GM19238 (cell line): ENCODE data around the gene NOL11.
"Not testable (repeated sequence)": the region's sequence is repeated elsewhere in the genome, so short reads cannot be mapped to it uniquely, and the experiment has no call there.

Experiments used
- DNase-seq: peaks from one replicate; pipeline ENCODE4 v3.0.0; 2011; ENCODE audit warnings: low spot score; ENCODE audit not compliant: insufficient read length

NOL11 gene

DNA sequence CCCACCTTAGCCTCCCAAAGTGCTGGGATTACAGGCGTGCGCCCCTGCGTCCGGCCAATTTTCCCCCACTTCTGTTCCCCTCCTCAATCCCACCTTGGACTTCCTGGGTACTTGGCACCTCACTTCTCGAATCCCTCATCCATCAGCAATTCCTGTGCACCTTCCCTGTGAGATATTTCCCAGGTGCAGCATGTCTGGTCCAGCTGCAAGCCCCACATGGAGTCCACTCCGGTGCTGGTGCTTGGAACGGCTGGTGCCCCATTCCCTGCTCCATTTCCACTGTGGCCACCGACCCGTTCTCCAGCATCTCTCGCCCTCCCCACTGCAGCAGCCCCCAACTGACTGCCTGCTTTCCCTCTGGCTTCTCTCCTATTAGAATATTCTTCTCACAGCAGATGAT, 35.3 kb downstream of the NOL11 start:
- no peak for DNase-seq

DNA sequence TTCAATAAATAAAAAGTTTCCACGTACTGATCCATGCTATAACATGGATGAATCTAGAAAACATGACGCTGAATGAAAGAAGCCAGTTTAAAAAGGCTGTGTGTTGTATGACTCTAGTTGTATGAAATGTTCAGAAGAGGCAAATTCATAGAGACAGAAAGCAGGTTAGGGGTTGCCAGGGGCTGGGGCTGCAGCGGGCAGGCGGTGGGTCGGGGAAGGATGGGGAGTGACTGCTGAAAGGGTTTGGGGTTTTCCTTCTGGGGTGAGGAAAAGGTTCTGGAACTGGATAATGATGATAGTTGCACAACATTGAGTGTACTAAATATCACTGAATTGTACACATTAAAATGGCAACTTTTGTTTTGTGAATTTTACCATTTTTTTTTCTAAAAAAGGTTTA, 36.3 kb downstream of the NOL11 start:
- DNase-seq = no peak

DNA sequence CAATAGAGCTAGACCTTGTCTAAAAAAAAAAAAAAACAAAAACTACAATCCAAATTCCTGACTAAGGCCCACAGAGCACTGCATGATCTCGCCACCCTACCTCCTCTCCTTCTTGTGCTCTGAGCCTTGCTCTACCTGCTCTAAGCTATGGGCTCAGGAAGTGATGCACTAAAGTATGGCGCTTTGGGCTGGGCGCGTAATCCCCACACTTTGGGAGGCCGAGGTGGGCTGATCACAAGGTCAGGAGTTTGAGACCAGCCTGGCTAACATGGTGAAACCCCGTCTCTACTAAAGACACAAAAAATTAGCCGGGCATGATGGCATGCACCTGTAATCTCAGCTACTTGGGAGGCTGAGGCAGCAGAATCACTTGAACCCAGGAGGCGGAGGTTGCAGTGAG, 37.0 kb downstream of the NOL11 start:
- DNase-seq = not testable (repeated sequence)

DNA sequence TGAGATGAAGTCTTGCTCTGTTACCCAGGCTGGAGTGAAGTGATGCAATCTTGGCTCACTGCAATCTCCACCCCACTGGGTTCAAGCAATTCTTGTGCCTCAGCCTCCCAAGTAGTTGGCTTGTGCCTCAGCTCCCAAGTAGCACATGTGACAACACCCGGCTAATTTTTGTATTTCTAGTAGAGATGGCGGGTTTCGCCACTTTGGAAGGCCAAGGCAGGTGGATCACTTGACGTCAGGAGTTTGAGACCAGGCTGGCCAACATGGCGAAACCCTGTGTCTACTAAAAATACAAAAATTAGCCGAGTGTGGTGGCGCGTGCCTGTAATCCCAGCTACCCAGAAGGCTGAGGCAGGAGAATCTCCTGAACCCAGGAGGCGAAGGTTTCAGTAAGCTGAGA, 39.0 kb downstream of the NOL11 start:
- DNase-seq = not testable (repeated sequence)

DNA sequence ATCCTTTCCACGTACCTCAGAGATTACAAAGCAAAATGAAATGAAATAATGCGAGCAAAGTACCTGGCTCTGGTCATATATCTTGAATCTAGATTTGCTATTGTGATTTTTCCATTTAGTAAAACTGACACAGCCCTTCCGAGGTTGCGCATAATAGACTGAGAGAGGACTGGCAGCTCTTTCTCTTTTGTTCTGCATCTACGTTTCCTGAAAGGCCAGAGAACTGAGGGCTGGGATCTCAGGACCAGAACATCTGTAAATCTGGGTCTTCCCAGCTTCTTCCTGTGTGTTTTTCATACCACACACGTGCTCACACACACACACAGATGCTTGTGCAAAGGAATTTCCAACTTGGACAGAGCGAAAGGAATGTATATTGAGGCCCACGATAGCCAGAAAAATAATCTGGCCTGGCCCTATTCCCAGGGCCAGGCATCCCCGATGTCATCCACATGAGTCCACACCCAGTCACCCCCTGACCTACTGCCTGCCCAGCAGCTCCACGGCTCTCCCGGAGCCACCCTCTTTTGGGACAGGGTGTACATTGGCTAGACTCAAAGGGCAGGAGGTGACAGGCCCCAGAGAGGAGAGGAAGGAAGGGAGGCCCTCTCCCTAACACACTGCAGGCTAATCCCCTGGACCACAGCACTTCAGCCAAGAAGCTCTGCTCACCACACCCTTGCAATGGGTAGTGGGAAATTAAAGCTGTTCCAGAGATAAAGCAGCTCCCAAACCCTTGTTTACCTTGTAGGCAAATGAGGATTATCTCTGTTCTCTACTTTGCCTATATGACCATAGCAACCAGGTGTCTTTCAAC, 41.8 kb downstream of the NOL11 start:
- no peak for DNase-seq

DNA sequence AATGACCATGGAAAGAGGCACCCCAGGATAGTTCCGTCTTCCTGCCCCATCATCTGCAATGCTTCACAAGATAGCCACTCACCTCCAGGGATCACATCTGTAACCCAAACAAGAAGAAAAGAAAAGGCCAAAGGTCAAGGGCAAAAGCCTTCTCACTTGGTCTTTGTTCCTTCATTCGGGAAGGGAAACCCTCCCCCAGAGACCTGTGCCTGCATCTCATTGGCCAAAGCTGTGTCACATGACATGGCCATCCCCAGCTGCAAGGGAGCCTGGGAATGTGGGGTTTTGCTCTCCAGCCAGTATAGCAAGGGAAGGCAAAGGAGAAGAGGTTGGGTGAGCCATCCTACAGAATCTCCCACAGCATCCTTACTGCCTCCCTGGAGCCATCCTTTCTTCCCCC, 47.9 kb downstream of the NOL11 start:
- DNase-seq = no peak

DNA sequence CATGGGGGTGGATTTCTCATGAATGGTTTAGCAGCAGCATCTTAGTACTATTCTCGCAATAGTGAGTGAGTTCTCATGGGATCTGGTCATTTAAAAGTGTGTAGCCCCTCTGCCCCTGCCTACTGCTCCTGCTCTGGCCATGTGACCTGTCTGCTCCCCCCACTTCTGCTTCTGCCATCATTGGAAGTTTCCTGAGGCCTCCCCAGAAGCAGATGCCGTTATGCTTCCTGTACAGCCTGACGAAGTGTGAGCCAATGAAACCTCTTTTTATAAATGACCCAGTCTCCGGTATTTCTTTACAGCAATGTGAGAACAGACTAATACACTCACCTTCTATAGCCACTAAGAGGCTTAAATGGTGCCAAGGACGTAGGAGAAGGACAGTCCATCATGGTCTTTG, 51.5 kb downstream of the NOL11 start:
- DNase-seq = no peak

DNA sequence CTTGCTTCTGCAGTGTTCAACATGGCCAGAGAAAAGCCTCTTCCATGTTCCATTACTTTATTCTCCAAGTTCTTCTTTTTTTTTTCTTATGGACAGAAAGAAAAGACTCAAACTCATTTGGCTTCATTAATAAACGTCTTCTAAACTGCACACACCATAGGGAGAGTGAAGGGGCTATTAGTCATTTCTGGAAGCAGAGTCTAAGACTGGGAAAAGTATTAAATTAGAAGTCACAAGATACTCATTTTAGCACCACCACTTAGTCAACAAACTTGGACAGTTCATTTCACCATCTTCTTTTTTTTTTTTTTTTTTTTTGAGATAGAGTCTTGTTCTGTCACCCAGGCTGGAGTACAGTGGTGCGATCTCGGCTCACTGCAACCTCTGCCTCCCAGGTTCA, 52.8 kb downstream of the NOL11 start:
- DNase-seq = no peak

DNA sequence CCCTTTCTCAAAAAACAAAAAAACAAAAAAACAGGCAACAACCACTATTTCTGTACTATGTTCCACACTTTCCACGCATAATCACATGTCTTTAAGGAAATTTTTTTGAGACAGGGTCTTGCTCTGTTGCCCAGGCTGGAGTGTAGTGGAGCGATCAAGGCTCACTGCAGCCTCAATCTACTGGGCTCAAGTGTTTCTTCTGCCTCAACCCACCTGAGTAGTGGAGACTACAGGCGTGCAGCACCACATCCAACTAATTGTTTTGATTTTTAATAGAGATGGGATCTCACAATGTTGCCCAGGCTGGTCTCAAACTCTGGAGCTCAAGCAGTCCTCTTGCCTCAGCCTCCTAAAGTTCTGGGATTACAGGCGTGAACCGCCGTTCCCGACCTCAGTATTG, 54.9 kb downstream of the NOL11 start:
- no peak for DNase-seq

DNA sequence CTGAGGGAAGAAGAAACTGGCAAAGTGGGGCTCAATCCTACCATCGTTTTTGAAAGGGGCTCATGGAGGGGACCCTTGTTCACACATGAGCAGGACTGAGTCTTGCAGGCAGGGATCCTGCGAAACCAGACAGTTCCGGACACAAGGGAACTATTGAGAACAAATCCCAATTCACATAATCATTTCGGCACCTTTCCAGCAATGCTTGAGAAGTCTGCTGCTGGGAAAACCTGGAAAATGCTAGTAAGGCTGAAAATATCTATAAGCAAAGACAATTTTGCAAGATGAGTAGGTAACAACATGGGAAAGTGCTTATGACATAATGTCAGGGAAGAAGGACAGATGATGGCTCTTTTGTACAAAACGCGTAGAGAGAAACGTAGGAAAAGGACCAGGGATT, 55.5 kb downstream of the NOL11 start:
- DNase-seq = no peak

DNA sequence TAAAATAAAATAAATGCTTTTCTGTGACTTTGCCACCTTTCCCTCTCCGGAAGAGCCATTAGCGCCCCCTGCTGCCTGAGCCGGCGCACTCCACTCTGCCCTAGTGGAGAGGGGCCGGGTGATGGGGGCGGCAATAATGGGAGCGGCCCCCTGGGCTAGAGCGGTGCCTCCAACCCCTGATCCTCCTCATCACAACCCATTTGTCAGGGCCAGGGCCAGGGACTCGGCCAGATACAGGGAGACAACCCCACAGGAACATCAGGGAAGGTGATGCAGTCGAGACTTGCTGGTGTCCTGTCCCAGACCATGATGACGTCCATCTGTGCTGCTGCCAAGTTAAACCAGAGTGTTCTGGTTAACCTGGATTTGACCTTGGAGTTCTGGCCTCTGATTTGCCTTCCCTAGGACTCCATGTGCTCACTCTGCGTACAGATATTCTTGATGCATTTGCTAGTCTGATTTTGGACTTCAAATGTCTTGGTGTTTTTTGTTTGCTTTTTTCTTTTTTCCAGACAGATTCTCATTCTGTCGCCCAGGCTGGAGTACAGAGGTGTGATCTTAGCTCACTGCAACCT, 61.4 kb downstream of the NOL11 start:
- no peak for DNase-seq

DNA sequence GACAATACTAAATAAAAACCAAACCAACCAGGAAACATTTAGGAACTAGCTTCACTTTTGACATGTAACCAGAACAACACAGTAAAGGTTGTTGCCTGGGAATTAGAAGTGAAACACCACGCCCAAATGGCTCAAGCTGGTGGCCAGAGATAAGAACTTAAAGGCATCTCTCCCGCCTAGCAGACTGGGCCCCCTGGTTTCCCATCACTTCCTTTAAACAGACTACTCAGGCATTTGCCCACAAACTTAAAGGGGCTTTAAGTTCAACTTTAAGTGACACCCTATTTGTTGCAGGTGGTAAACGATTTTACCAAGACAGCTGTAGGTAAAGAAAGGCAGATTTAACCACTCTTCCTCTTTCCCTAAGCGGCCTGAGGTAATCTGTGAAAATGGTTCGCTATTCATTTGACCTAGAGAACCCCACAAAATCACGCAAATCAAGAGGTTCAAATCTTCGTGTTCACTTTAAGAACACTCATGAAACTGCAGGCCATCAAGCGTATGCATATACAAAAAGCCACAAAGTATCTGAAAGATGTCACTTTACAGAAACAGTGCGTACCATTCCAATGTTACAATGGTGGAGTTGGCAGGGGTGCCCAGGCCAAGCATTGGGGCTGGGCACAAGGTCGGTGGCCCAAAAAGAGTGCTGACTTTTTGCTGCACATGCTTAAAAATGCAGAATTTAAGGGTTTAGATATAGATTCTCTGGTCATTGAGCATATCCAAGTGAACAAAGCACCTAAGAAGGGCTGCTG, 66.8 kb downstream of the NOL11 start:
- DNase-seq = no peak

DNA sequence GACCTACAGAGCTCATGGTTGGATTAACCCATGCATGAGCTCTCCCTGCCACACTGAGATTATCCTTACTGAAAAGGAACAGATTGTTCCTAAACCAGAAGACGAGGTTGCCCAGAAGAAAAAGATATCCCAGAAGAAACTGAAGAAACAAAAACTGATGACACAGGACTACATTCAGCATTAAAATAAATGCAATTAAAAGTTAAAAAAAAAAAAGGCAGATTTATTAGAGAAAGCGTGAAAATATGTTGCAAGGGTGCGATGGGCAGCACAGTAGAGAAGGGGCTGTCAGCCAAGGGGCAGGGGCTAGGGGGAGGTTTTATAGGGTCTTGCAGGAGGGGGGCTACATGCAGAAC, 67.4 kb downstream of the NOL11 start:
- no peak for DNase-seq

DNA sequence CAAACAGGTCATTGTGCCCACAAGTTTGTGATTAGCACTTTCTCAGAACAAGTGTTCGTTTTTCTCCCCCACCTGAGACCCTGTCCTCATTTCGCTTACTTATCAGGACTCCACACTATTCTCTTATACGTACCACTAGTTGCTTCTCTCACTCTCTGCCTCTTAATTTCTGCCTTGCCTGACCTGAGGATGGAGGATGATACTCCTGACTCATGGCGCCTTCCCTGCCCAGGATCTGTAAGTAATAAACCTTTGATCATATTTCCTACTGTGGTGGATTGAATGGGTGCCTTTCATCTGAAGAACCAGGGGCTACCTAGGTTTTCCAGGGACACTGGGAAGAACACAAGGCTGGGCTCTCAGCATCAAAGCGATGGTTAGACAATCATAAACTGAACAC, 67.8 kb downstream of the NOL11 start:
- no peak for DNase-seq
